ENCODE measurements around the gene ISCA2.
"Not testable (repeated sequence)": the region's sequence is repeated elsewhere in the genome, so short reads cannot be mapped to it uniquely, and the experiment has no call there.

ISCA2 gene

DNA sequence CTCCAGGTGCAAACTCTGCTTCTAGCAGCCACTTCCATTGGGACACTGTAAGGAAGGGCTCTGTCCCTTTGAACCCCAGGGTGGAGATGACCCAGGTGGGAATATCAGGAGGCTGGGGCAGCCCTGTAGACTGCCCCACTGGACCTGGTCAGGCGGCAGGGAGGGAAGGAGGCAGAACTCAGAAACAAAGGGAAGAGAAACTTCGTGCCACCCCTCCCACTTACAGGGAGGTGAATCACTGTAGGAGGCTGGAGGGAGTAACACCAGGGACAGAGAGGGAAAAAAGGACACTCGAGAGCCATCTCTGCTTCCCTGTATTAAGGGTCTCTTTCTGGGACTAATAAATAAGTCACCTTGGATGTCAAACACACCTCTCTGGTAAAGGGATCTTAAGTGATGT, 37.4 kb downstream of the ISCA2 start:
- no peak for DNase-seq

DNA sequence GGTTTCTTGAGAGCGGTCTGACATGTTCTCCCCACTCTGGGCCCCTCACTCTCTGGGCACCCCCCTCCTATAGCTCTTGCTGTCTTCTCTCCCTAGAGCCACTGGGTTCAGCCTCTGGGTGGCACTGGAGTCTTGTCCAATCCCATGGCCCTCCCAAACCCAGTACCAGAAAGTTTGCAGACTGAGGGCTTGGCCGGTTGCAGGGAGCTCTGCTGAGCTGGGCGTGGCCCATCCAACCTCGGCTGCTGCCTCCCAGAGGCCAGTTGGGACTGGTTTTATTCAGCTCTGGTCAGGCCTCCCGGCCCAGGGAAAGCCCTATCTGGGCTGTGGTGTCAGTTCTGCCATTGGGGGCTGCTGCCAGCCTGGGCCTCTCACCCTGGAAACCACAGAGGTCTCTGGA, 37.9 kb downstream of the ISCA2 start:
- peak in 1 of 2 experiments; percentile 14 for DNase-seq

DNA sequence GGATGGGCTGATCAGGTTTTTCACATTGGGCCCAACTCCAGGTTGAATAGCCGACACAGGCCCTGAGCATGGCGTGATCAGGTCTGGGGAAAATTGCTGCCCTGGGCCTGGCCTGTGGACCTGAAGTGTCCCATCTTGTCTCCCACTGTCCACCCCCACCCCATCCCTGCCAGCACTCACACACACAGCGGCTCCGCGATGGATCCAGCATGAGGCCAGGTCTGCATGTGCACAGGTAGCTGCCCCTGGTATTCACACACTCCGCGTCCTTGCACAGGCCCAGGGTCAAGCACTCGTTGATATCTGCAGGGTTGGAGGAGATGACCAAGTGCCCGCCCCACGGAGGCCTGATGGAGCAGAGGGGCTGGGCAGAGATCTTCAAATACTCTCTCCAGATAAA, 38.7 kb downstream of the ISCA2 start:
- no peak for DNase-seq

DNA sequence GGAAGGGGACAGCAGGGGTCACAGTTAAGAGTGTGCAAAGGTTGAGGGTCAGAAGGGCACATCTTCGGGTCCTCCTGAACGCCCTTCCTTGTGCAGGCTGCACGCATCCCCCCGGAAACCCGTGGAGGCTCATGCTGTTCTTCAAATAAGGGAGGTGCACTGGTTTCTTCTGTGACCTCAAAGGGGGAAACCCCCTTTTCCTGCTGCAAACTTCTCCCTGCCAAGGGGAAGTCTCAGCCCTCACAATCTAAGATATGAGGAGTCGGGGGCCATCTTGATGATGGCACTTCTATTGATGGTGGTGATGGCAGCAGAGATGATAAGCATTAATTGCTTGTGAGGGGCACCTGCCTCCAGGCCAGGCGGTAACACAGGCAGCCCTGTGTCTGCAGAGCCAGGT, 40.0 kb downstream of the ISCA2 start:
- no peak for DNase-seq

DNA sequence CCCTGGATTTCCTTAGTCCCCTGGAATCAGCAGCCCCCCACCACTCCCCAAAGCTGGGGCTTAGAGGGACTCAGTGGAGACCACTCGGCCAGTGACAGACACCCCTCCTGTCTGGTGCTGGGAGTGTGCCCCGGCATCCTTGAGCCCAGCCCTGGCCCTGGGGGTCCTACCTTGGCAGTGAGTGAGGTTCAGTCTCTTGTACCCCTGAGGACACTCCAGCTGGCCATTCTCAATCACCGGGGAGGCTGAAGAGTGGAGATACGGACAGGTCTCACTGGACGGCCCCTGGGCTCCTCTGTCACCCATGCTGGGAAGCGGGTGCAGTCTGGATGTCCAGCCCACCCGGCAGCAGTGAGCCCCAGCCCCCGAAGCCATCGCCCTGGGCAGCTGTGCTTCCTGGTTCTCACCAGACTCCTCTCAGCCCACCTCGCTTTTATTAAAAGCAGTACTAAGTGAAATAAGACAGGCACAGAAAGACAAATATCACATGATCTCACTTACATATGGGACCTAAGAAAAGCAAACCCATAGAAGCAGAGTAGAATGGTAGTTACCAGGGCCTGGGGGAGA, 42.3 kb downstream of the ISCA2 start:
- no peak for DNase-seq

DNA sequence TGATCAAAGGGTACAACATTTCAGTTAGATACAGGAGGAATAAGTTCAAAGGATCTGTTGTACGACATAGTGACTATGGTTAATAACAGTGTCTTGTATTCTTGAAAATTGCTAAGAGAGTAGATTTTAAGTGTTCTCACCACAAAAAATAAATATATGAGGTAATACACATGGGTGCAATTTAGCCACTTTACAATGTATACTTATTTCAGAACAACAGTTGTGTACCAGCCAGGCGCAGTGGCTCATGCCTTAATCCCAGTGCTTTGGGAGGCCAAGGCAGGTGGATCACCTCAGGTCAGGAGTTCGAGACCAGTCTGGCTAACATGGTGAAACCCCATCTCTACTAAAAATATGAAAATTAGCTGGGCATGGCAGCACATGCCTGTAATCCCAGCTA, 42.8 kb downstream of the ISCA2 start:
- not testable (repeated sequence) for DNase-seq

DNA sequence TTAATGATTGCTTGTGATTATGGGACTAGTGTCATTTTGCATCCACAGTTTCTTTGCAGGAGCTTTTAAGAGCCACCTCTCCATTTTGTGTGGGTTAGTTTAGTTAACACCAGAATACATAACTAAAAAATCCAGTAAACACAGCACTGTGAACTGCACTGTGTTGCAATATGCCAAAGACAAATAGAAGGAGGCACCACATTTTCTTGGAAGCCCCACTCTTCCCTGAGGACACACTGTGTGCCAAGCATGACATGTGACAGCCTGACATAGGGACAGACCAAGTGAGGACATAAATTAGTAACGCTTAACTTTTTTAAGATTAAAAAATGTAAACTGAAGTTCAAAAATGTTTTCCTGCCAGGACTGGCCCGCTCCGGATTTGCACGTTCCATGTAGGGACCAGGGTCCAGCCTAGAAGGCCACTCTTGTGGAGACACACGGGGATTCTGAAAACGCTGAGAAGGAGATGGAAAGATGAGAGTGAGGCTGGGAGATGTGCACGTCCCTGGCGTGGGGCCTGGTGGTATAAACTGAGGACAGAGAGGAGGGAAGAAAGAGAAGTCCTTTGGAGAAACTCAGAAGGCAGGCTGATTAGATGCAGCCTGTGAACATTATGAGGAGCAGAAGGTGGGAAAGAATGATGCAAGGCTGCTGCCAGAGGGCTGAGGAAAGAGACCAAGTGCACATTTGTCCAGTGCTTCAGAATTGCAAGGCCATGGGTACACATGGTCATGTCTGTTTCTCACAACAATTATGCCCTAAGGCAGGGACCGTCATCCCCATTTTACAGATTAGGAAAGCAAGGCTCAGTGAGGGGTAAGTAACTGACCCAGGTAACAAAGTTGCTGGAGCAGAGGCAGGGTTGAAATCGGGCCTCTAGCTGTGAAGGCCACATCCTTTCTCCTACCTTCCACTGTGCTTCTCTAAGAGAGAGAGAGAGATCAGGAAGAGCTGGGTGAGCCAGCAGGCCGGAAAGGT, 45.1 kb downstream of the ISCA2 start:
- DNase-seq = no peak

DNA sequence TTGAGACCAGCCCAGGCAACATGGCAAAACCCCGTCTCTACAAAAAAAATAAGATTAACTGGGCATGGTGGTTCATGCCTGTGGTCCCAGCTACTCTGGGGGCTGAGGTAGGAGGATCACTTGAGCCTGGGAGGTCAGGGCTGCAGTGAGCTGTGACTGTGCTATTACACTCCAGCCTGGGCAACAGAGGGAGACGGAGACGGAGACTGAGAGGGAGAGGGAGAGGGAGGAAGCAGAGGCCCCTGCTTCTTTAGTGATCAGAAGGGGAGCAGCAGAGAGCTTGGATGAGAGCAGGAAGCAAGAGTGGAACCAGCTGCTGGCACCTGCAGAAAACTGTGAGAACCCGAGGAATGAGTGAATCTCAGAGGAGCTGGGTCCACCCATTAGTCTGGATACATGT, 45.9 kb downstream of the ISCA2 start:
- DNase-seq = no peak

DNA sequence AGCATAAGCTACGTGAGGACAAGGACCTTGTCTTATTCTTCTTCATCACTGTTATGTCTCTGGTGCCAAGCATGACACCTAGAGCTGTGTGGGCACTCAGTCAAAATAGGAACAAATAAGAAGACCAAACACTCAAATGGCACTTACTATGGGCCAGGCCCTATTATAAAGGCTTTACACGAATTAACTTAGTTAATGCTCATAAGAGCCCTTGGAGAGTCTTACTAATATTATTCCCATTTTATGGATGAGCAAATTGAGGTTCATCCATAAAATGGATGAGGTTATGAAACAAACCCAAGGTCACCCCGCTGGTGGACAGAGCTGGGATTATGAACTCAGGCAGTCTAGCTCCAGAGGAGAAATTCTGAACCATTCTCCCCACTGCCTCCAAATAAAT, 47.7 kb downstream of the ISCA2 start:
- DNase-seq = no peak

DNA sequence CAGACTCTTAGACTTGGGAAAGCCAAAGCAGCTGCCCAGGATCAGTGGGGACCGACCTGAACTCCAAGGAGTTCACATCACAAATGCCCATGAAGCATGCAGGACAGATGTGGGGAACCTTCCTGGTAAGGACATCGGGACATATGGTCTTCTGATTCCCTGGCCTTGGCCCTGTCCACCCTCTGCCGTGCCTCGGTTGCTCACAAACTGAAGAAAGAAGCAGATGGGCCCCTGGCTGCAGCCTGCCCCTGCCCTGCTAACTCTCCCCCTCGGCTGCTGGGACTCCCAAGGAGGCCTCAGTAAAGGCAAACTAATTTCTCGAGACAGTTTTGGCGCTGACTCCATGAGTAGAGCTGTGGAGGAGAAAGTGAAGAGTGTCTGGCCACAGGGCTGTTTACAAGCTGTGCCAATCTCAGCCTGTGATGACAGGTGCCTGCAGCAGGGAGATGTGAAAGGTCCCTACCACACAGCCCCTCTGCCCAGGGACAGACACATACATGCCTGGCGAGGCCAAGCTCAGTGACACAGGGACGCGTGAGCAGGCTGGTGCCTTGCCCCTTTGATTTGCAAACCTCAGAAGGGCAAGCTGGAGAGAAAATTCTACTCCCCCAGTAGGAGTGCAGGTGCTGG, 48.6 kb downstream of the ISCA2 start:
- no peak for DNase-seq

DNA sequence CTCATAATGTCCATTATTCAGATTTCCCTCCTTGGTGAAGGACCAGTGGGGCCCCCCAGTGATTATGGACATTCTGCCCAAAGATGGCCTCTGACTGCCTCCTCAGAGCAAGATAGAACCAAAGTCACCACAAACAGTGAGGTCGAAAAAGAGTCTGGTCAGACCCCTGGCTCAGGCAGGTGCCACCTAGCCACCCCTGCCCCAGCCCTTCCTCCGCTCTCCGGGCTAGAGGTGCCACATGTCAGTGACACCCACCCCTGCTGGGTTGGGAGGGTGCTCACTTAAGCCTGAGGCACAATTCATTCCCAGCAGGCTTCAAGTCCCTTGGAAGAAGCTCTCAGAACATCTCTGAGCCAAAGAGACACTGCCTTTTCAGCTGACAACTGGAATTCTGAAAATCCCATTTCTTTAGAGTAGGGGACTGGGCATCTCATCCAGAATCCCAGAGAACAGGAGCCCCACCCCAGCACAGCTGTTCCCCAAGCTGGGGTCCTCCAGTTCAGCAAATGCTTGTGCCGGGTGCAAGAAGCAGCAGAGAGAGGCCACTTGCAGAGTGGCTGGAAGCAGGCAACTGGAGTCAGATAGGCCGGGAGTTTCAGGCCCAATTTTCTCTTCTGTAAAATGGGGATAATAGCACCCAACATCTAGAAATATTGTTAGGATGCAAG, 50.3 kb downstream of the ISCA2 start:
- no peak for DNase-seq

DNA sequence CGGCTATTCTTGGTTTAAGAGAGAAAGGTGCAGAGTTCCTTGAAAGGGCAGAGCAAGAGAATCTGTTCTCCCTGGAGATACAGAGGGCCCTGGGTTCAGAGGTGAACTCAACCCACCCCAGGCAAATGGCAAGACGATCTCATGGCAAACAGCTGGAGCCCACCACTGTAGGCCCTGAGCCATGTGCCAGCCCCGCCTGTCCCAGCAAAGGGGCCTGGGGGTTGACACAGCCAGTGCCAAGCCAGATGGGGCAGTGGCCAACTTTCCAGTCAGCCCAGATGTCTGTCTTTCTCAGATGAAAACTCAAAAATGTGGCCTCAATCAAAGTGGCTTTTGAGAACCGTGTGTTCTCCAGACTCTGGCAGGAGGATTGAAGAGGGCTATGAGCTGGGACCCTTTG, 51.8 kb downstream of the ISCA2 start:
- DNase-seq = no peak

DNA sequence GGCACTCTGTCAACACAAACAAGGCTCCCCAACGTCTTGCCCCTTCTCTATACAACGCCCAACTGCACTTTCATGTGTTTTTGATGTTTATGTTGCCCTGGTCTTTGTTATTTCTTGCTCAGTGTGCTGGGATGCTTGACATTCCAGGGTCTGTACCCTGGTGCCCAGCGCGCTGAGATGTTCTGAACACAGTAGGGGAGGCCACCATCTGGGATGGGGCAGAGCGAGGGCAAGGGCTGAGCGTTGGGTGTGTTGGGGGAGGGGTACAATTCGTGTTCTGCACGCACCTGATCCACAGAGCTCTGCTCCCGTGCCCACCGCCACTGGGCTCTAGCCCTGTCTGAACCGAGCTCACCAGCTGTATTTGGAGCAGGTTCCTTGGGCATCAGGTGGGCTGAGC, 52.9 kb downstream of the ISCA2 start:
- no peak for DNase-seq

Measured in SHP77 (cell line).